Fibroblast of peridontal ligament (primary cell): ENCODE results near the gene ANKRD9.

Experiments used
- DNase-seq: peaks from one replicate; pipeline ENCODE4 v3.0.0-alpha.2; 2010; ENCODE audit errors: extremely low read depth

ANKRD9 gene

GRCh38 chr14:102499401-102500157 lies 10.0 kb downstream of the ANKRD9 start:
- no peak for DNase-seq

GRCh38 chr14:102498678-102499265 lies 10.8 kb downstream of the ANKRD9 start:
- no peak for DNase-seq

DNA sequence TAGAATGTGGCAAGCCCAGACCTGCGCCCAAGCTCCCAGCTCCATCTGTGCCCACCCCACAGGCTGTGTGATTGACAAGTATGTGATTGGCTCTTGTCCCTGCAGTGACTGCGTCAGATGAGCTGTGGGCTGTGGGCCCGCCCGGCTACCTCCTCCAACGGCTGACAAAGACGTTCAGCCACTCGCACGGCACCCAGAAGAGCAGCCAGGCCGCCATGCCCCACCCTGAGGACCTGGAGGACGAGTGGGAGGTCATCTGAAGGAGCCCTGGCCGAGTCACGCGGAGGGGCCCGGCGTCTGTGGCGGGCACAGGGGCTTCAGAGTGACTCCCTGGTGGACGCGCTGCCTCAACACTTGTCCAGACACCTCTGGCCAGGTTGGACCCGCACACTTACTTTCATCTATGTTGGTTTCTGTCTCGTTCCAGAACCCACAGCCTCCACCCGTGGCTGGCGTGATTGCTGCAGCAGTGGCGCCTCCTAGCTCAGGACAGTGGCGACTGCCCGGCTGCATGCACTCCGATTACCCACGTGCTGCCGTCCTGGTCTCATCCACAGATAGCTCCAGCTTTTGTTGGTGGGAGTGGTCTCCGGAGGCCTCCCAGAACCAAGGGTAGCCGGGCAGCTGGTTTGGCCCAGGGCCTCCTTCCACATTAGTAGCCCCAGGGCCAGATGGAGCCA lies 11.4 kb downstream of the ANKRD9 start:
- DNase-seq, result no peak

GRCh38 chr14:102496958-102497744 lies 12.4 kb downstream of the ANKRD9 start:
- no peak for DNase-seq

- no peak for DNase-seq
Observed at GRCh38 chr14:102496331-102496691, 13.3 kb downstream of the ANKRD9 start.

DNA sequence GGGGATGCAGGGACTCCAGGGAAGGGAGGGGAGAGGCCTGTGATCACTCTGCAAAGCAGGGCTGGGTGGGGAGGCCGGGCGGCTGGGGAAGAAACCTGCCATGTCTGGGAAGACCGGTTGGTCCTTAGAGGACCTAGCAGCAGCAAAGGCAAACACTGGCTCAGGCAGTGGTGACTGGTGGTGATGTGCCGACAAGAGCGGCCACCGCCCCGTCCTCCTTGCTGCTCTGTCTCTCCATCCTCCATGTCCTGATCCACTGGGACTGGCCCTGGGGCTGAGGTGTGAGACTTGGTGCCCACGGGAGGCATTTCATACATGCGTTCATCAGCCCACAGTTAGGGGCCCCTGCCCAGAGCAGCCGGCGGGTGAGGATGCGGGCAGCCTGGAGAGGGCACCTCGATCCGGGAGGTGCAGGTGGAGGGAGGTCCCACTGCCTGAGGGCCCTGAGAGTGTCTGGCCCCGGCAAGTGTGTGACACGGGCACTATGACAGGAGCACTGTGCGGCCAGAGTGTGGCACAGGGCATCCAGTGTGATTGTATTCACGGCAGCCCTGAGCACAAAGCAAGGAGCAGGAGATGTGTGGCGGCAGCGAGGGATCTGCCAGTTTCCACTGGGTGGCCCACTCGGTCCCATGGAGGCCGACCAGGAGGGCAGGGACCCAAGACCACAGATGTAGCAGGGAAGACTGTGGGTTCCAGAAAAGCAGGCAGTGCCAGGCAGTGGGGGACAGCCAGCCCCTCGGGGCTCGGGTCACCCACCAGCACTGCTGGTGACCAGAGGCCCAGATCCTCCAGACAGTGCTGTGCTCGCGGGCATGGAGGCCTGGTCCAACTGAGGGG lies 13.9 kb downstream of the ANKRD9 start:
- no peak for DNase-seq

DNA sequence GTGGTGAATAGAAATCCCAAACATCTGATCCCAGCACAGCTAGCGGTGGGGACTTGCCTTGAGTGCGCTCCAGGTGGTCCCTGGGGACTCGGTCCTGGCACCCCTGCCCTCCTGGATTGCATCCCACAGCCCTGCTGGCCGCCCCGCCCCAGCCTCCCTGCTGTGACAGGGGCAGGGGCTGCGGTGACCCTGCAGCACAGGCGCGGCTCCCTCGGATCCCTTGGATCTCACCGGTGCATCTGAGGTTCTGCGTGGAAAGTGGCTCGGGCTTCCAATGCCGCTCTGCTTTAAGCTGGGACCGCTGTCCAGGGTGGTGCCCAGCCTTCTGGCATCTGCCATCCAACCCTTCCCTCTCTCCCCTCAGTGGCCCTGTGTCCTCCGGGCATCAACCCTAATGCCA lies 16.0 kb downstream of the ANKRD9 start:
- DNase-seq, result no peak

GRCh38 chr14:102493096-102493495 lies 16.5 kb downstream of the ANKRD9 start:
- no peak for DNase-seq

- no peak for DNase-seq
Observed at GRCh38 chr14:102492531-102492910, 17.1 kb downstream of the ANKRD9 start.

GRCh38 chr14:102491786-102492530 lies 17.6 kb downstream of the ANKRD9 start:
- no peak for DNase-seq

- no peak for DNase-seq
Observed at GRCh38 chr14:102491366-102491765, 18.2 kb downstream of the ANKRD9 start.

- DNase-seq, result no peak
Observed at GRCh38 chr14:102490456-102490855, 19.1 kb downstream of the ANKRD9 start.

DNA sequence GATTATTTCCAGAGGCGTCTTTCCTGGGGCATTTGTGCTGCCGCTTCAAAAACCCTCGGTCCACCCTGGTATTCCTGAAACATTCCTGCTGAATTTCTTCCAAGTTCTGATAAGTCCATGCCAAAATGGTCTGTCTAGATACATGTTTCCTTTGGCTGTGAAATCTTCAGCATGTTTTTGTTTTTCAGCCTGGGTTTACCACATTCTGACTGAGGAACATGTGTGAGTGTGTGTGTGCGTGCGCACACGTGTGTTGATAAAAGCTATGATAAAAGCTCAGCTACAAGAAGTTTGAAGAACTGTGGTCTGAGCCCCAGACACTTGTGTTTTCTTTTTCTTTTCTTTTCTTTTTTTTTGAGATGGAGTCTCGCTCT lies 22.4 kb downstream of the ANKRD9 start:
- no peak for DNase-seq

- no peak for DNase-seq
Observed at GRCh38 chr14:102486513-102487203, 22.9 kb downstream of the ANKRD9 start.

DNA sequence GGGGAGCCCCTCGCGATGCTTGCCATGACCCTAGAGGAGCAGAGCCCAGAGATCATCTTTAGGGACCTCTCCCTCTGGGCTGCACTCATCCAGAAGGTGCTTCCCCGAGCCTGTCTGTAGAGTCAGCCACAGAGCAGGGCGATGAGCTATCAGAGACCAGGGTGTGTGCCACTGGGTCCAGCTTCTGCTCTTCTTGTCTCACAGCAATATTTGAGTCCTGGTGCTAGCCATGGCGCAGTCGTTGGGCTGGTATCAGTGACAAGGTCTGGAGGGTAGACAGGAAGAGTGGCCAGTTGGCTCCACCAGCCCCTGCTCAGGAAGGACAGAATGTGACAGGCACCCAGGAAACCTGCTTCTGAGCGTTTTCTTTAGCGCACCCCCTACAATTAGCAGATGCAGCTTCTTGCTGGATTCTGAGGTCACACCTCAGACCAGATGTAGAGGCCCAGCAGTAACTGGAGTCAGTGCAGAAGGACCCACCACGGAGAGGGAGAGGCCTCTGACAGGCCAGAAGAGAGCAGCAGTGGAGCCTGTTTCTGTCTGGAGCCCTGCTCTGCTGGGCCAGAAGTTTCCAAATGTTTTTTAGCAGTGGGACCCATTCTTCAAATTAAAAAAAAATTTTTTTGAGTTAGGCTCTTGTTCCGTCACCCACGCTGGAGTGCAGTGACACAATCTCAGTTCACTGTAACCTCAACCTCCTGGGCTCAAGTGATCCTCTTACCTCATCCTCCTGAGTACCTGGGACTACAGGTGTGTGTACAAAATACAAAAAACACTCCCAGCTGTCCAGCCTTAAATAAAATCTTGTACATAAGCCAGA lies 23.7 kb downstream of the ANKRD9 start:
- no peak for DNase-seq

- no peak for DNase-seq
Observed at GRCh38 chr14:102484316-102484715, 25.3 kb downstream of the ANKRD9 start.

DNA sequence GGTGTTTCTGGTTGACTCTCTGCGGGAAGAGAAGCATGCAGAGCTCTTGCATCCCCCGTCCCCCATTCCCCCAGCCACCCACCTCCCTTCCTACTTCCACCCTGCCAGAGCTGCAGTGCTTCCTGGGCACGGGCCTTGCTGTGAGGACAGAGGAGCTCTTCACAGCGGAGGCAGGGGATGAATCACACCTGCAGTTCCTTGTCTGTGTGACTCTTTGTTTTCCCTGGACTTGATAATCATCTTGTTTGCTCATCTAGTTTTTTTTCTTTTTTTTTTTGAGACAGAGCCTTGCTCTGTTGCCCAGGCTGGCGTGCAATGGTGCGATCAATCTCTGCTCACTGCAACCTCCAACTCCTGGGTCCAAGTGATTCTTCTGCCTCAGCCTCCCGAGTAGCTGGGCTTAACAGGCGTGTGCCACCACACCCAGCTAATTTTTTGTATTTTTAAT lies 27.8 kb downstream of the ANKRD9 start:
- no peak for DNase-seq

DNA sequence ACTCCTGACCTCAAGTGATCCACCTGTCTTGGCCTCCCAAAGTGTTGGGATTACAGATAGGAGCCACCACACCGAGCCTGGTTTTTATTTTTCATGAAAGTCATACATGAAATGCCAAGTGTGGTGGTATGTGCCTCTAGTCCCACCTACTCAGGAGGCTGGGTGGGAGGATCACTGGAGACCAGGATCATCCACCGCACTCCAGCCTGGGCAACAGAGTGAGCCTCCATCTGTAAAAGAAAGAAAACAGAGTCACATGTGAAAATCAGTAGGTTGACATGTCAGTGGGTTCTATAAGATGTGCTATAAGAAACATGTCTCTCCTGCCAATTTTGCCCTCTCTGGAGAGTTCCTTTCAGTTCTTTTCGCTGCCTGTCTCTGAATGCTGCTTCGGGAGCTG lies 28.2 kb downstream of the ANKRD9 start:
- DNase-seq, result no peak

GRCh38 chr14:102479777-102480176 lies 29.8 kb downstream of the ANKRD9 start:
- no peak for DNase-seq
